ENCODE results near the gene IL1R2. TPM values are rescaled to one million over a fixed set of nuclear protein-coding genes. Genes with fewer than 3 reads are reported as not detected.

IL1R2 gene
- total and polyA plus RNA-seq, 9 of the 15 experiments (the other 6 are each of a cell fraction or from before 2014, with no cell fraction given), result 0.13 TPM; not detected in 8

DNA sequence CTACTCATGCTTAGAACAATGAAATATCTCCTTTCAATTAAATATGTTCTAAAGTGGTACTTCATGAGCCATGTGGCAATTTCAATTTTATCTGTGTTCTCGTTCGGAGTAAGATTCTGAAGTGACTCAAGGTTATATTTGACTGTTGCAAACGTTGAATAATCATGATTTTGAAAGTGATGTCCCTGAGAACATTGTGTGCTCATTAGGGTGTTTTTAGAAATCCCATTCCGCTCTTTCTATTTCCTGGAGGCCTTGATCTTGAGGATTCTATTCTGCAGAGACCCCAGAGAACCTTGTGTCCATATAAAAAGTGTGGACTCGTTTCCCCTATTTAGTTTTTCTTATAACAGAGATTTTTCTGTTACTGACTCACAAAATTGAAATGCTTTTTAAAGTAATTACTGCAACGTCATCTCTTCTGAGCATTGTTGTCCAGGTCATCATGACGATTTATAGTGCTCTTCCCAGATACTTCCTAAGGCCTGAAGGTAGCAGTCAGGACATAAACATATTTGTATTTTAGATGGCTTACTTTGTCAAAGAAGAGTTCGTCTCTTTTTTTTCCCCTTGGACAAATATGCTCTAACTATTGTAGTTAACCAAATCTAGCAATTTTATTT lies 27.2 kb downstream of the IL1R2 start (continued):
- no peak for TF ChIP-seq RNF2 (IDR thresholded peaks at IDR 0.05)

DNA sequence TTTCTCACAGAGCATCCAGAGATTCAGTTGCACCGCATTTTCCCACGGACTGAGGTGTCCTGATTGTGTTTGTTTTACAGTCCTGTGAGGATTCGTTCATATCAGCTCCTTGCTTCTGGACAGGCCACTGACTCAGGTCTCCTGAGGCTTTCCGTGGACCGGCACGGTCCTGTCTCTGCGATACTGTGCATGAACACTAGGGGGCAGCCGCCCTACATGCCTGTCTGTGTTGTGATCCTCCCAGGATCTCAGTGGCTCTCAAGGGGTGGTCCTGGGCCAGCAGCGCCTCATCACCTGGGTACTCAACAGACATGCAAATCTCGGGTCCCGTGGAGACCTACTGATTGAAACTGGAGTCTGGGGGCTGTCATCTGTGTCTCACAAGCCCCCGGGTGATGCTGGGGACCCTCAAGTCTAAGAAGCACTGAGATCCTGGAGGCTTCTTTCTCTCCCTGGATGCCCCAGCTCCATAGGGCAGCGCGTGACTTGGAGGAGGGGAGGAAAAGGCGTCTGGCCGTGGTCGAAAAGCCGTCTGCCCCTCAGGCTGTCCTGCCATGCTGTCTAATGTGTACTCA lies 28.9 kb downstream of the IL1R2 start:
- Histone ChIP-seq H3K9me3 (replicated peaks; ENCODE audit: control insufficient read depth, insufficient read depth, low read depth, low read length) (no peaks in the 10 kb centered on the region), H2AFZ (ENCODE audit: low read depth, low read length) (no peak overlapping the region), H4K20me1 (replicated peaks; ENCODE audit: control insufficient read depth, insufficient read depth, low read length) (no peaks in the 10 kb centered on the region), H3K9me1 (ENCODE audit: control insufficient read depth, insufficient read depth, low read length) (no peaks in the 10 kb centered on the region), H3K79me2 (ENCODE audit: control insufficient read depth, insufficient read depth, low read length) (no peaks in the 10 kb centered on the region), H3K4me2 (ENCODE audit: insufficient read depth, low read length) (no peak overlapping the region), H3K9ac (ENCODE audit: insufficient read depth in 1 of 2, low read depth in 2 of 2, low read length in 2 of 2) (no peak overlapping the region), H3K4me1 (replicated peaks in 1 of 2; ENCODE audit: control insufficient read depth in 2 of 2, insufficient read depth in 2 of 2, low read length in 2 of 2) (peaks cover 0 to 7% of the 10 kb centered on the region in 2 experiments; a peak in 1 of 5 replicates), H3K27me3 (ENCODE audit: control insufficient read depth in 2 of 2, insufficient read depth in 2 of 2, low read length in 2 of 2) (no peaks in the 10 kb centered on the region), H3K36me3 (ENCODE audit: control insufficient read depth, insufficient read depth, low read length) (no peaks in the 10 kb centered on the region), H3K27ac (ENCODE audit: extremely low read depth, low read depth, low read length) (no peak overlapping the region), H3K4me3 (no peak overlapping the region)
- in situ Hi-C loops (cut with MboI), result loop anchor here (5.0 kb wide), 3 partner anchors 137 to 422 kb away; no protein-coding TSS in a partner anchor
- DNase-seq (ENCODE audit: extremely low read depth in 1 of 4, low spot score in 3 of 4) (peak; percentile 79 to 88 (median 84)), ATAC-seq (peak; percentile 99), FAIRE-seq (peak; percentile 97)
- intact Hi-C loops (cut with micrococcal nuclease), result loop anchor here (1.0 to 2.0 kb wide), 4 partner anchors 49 to 428 kb away; no protein-coding TSS in a partner anchor
- no TSS peak for BruUV-seq (replicated peaks)
- POLR2A ChIA-PET, result interaction anchor here (0.6 to 1.6 kb wide), 4 partner anchors 146 to 167 kb away, joined by 3 to 5 read pairs (median 4); no protein-coding TSS in a partner anchor
- CTCF ChIA-PET (ENCODE audit: low intra/inter-chr PET ratio), result interaction anchor here (0.5 to 2.7 kb wide), 4 partner anchors 146 to 578 kb away, joined by 3 to 25 read pairs (median 12); no protein-coding TSS in a partner anchor
- 18% methylated on average over 15 of the region's 18 CpGs for WGBS (ENCODE audit: insufficient coverage, low coverage, missing lambda C conversion rate)
- no peak for TF ChIP-seq TAF15 (IDR thresholded peaks at IDR 0.05; ENCODE audit: low read depth, low read length)
- no peak for TF ChIP-seq ZNF584 (CRISPR knock-in tag; IDR thresholded peaks at IDR 0.05; ENCODE audit: low read depth)
- peak; percentile 95 for TF ChIP-seq REST (IDR thresholded peaks at IDR 0.05; ENCODE audit: borderline replicate concordance)
- TF ChIP-seq REST (CRISPR knock-in tag; IDR thresholded peaks at IDR 0.05; ENCODE audit: low read depth), result no peak
- no peak for TF ChIP-seq SMARCA5 (IDR thresholded peaks at IDR 0.05)
- TF ChIP-seq FOXJ2 (tag; IDR thresholded peaks at IDR 0.05), result no peak
- no peak for TF ChIP-seq ZNF232 (CRISPR knock-in tag; IDR thresholded peaks at IDR 0.05)
- TF ChIP-seq MCM3 (IDR thresholded peaks at IDR 0.05), result no peak
- TF ChIP-seq RBFOX2 (IDR thresholded peaks at IDR 0.05; ENCODE audit: low read depth, low read length), result no peak
- TF ChIP-seq ZNF165 (CRISPR knock-in tag; IDR thresholded peaks at IDR 0.05; ENCODE audit: borderline replicate concordance), result no peak
- no peak for TF ChIP-seq ILK (tag; IDR thresholded peaks at IDR 0.05; ENCODE audit: borderline replicate concordance, low read depth)
- TF ChIP-seq NONO (IDR thresholded peaks at IDR 0.05; ENCODE audit: low read depth in 2 of 2, low read length in 1 of 2), result no peak

All from K562 (cell line).